Measurements from ENCODE around the gene TMED8. TPM values are rescaled to one million over a fixed set of nuclear protein-coding genes. Genes with fewer than 3 reads are reported as not detected.
"Not testable (repeated sequence)": the region's sequence is repeated elsewhere in the genome, so short reads cannot be mapped to it uniquely, and the experiment has no call there.

The TMED8 gene
- total RNA-seq: 10 to 100 TPM; 16.1 to 17.1 (median 16.2) TPM

DNA sequence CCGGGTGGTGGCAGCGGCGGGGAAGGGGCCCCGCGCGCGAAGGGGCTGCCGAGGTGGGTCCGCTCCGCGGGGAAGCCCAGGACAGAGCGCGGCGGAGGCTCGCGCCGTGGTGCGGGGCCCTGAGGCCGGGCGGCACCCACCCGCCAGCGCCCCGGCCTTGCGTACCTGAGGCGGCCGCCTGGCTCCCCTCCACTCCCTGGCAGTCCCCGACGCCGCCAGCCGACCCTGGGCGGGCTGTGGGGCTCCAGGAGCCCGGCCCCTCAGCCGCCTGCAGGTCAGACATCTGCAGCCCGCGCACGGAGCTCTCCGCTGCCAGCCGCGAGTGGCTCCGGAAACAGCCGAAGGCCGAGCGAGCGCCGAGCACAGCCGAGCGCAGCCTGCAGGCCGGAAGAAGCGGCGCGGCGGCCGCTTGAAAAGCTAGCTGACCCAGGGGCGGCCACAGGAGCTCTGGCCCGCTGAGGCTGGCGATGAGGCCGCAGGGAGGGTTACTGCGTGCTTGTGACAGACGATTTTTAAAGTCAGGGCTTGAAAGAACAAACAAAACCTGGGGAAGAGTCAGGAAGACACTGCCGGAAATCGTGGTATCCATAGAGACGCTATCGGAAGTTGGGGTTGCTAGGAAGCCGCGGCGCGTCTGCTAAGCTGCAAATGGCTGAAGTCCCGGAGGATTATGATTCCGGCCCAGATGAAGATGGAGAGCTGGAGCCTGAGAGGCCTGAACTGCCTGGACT, at the start of gene TMED8, which contains the start of gene SAMD15:
TMED8 (minus strand) TSS at position 324 of the 731 bp plus-strand sequence; CDS start at position 283, 41 bp downstream.
SAMD15 (plus strand) TSS at position 609 of the 731 bp plus-strand sequence; CDS start at position 649, 40 bp downstream.
- Mint-ChIP-seq H3K36me3 (ENCODE audit: insufficient read depth) (peaks cover 2% of the 10 kb centered on the region), H3K4me1 (ENCODE audit: low read depth) (peaks cover 36% of the 10 kb centered on the region), H3K27me3 (ENCODE audit: low read depth) (no peaks in the 10 kb centered on the region), H3K4me3 (peak within 1 kb of the TSS; percentile 91), H3K9me3 (no peaks in the 10 kb centered on the region)
- DNase-seq (peak; percentile 72), ATAC-seq (peak; percentile 97 to 99)

GRCh38 chr14:77426396-77426795, 49.5 kb upstream of the TMED8 start:
- H3K4me1 Mint-ChIP-seq (ENCODE audit: low read depth): no peaks in the 10 kb centered on the region
- H3K27me3 Mint-ChIP-seq (ENCODE audit: low read depth): no peaks in the 10 kb centered on the region

DNA sequence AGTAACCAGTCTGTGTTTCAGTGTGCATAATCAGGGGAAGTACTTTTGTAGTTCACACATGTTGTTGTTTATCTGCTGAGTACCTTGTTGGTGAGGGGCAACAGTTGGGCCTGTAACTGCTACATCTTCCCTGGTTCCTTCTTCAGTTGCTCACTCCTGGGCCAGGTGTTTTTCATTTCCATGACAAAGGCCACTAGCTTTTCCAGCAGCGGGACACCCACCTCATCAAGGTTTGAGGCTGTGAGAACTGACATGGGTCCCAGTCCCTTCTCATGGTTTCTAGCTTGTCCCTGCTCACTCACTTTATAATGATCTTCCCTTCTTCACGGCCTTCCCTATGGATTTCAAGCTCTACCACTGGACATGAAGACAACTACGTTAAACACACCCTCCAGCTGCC, 48.0 kb upstream of the TMED8 start:
- Mint-ChIP-seq H3K36me3 (ENCODE audit: insufficient read depth) (peaks cover 80% of the 10 kb centered on the region), H3K9me3 (peaks cover 10% of the 10 kb centered on the region), H3K4me3 (no peak overlapping the region), H3K27me3 (ENCODE audit: low read depth) (no peaks in the 10 kb centered on the region), H3K4me1 (ENCODE audit: low read depth) (no peaks in the 10 kb centered on the region)
- ATAC-seq: no peak
- DNase-seq: no peak

More at GRCh38 chr14:77426396-77426795, 49.5 kb upstream of the TMED8 start:
- no peak overlapping the region for H3K4me3 Mint-ChIP-seq
- H3K36me3 Mint-ChIP-seq (ENCODE audit: insufficient read depth): peaks cover 85% of the 10 kb centered on the region
- peaks cover 7% of the 10 kb centered on the region for H3K9me3 Mint-ChIP-seq
- ATAC-seq (no peak), DNase-seq (no peak)

DNA sequence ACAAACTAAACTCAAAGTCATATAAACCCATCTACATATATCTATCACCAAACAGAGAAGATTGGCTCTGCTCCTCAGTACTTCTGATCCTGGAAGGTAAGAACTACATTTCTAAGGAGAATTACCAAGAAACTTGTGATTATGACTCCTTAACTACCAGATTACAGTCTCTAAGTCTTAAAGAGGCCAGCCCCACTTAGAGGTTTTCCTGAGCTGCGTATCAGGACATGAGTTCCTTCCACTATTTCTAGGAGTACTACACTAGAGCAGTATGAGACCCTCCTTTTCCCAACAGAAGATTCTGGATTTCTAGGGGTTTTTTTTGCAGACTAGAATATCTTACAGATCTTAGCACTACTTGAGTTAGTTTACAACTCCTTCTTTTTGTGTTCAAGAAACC, 46.5 kb upstream of the TMED8 start, which contains the start of gene NOXRED1:
NOXRED1 (minus strand) TSS at position 101 of the 400 bp plus-strand sequence. CDS start 634 bp downstream, outside the sequence.
- Mint-ChIP-seq H3K36me3 (ENCODE audit: insufficient read depth) (peaks cover 69% of the 10 kb centered on the region), H3K9me3 (peaks cover 17% of the 10 kb centered on the region), H3K27me3 (ENCODE audit: low read depth) (no peaks in the 10 kb centered on the region), H3K4me3 (no peak within 1 kb of the TSS), H3K4me1 (ENCODE audit: low read depth) (no peaks in the 10 kb centered on the region)
- ATAC-seq (no peak), DNase-seq (no peak)

DNA sequence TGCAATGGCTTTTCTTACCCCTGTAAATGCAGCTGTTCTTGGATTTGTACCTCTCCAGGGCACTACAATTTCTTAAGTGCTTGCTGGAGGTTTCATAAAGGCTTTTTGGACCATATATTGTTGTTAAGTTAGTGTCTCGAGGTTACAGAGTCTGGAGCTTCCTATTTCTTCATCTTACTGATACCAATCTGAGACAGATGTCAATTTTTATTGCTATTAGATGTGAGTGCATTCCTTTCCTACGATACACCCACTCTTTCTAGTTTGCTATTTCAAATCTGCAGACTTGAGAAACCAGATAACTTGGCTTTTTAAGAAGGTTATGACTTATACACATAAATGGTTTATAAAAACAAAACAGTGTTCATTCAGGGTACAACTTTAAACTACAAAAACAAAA, 44.3 kb upstream of the TMED8 start:
- no peak for DNase-seq
- Mint-ChIP-seq H3K36me3 (ENCODE audit: insufficient read depth) (peaks cover 47% of the 10 kb centered on the region), H3K9me3 (peaks cover 27% of the 10 kb centered on the region), H3K27me3 (ENCODE audit: low read depth) (no peaks in the 10 kb centered on the region), H3K4me3 (no peak overlapping the region), H3K4me1 (ENCODE audit: low read depth) (no peaks in the 10 kb centered on the region)
- ATAC-seq: no peak

DNA sequence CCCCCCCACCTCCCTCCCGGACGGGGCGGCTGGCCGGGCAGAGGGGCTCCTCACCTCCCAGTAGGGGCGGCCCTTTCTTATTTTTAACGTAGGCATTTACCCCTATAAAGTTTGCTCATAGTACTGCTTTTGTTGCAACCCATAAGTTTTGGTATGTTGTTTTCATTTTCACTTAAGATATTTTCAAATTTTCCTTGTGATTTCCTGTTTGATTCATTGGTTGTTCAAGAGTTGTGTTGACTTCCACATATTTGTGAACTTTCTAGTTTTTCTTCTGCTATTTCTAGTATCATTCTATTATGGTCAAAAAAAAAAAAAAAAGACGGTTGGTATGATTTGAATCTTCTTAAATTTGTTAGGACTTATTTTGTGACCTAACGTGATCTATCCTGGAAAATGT, 39.9 kb upstream of the TMED8 start:
- no peak overlapping the region for H3K4me3 Mint-ChIP-seq
- H3K9me3 Mint-ChIP-seq: peaks cover 23% of the 10 kb centered on the region
- peaks cover 10% of the 10 kb centered on the region for H3K36me3 Mint-ChIP-seq (ENCODE audit: insufficient read depth)
- ATAC-seq (no peak), DNase-seq (no peak)
- no peaks in the 10 kb centered on the region for H3K4me1 Mint-ChIP-seq (ENCODE audit: low read depth)
- no peaks in the 10 kb centered on the region for H3K27me3 Mint-ChIP-seq (ENCODE audit: low read depth)

- not testable (repeated sequence) for ATAC-seq; H3K4me1 Mint-ChIP-seq (ENCODE audit: low read depth); H3K27me3 Mint-ChIP-seq (ENCODE audit: low read depth); H3K4me3 Mint-ChIP-seq; H3K36me3 Mint-ChIP-seq (ENCODE audit: insufficient read depth); DNase-seq
- H3K9me3 Mint-ChIP-seq: peaks cover 21% of the 10 kb centered on the region
These were observed 39.2 kb upstream of the TMED8 start for GRCh38 chr14:77416098-77416497.

DNA sequence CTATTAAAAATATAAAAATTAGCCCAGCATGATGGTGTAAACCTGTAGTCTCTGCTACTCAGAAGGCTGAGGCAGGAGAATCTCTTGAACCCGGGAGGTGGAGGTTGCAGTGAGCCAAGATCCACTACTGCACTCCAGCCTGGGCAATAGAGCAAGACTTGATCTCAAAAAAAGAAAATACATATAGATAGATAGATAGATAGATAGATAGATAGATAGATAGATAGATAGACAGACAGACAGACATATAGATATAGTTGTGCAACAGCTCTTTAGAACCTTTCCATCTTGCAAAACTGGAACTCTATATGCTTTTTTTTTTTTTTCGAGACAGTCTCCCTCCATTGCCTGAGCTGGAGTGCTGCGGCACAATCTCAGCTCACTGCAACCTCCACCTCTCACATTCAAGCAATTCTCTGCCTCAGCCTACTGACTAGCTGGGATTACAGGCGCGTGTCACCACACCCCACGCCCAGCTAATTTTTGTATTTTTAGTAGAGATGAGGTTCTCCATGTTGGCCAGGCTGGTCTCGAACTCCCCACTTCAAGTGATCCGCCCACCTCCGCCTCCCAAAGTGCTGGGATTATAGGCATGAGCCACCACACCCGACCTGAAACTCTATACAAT, 38.6 kb upstream of the TMED8 start:
- DNase-seq; H3K36me3 Mint-ChIP-seq (ENCODE audit: insufficient read depth); H3K4me1 Mint-ChIP-seq (ENCODE audit: low read depth); H3K27me3 Mint-ChIP-seq (ENCODE audit: low read depth); H3K4me3 Mint-ChIP-seq; ATAC-seq: not testable (repeated sequence)
- H3K9me3 Mint-ChIP-seq: peaks cover 21% of the 10 kb centered on the region

DNA sequence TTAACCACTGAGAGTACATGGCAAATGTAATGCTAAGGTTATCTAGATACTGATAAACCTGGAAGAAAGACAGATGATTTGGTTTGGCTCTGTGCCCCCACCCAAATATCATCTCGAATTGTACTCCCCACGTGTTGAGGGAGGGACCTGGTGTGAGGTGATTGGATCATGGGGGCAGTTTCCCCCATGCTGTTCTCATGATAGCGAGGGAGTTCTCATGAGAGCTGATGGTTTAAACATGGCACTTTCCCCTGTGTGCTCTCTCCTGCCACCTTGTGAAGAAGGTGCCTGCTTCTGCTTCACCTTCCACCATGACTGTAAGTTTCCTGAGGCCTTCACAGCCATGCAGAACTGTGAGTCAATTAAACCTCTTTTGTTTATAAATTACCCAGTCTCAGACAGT, 32.2 kb upstream of the TMED8 start:
- H3K4me3 Mint-ChIP-seq: no peak overlapping the region
- ATAC-seq (no peak), DNase-seq (no peak)
- peaks cover 10% of the 10 kb centered on the region for H3K4me1 Mint-ChIP-seq (ENCODE audit: low read depth)
- no peaks in the 10 kb centered on the region for H3K9me3 Mint-ChIP-seq
- H3K36me3 Mint-ChIP-seq (ENCODE audit: insufficient read depth): peaks cover 3% of the 10 kb centered on the region
- no peaks in the 10 kb centered on the region for H3K27me3 Mint-ChIP-seq (ENCODE audit: low read depth)

- Mint-ChIP-seq H3K36me3 (ENCODE audit: insufficient read depth) (peaks cover 3% of the 10 kb centered on the region), H3K4me1 (ENCODE audit: low read depth) (peaks cover 10% of the 10 kb centered on the region), H3K9me3 (no peaks in the 10 kb centered on the region), H3K4me3 (no peak overlapping the region), H3K27me3 (ENCODE audit: low read depth) (no peaks in the 10 kb centered on the region)
- ATAC-seq (no peak), DNase-seq (no peak)
These were observed 30.3 kb upstream of the TMED8 start for GRCh38 chr14:77407158-77407557.

DNA sequence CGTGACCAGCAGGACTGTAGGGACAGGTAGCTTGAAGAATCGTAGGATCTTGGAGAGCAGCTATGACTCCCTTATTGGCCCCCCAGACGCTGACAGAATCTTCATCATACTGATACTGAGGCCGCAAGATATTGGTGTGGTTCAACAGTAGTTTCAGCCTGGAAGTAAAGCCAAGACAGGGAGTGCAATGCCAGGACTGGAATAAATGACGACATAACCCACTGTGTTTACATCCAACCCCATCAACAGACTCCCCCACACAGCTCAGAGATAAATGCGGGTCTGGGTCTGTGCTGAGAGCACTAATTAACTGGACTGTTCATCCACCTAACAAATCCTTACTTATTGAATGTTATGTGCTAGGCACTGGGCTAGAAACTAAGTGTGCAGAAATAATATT, 29.8 kb upstream of the TMED8 start:
- no peak overlapping the region for H3K4me3 Mint-ChIP-seq

GRCh38 chr14:77406086-77406485, 29.2 kb upstream of the TMED8 start:
- no peak for ATAC-seq
- H3K4me3 Mint-ChIP-seq: no peak overlapping the region

More for the DNA sequence above, 29.8 kb upstream of the TMED8 start:
- Mint-ChIP-seq H3K9me3 (no peaks in the 10 kb centered on the region), H3K27me3 (ENCODE audit: low read depth) (no peaks in the 10 kb centered on the region), H3K36me3 (ENCODE audit: insufficient read depth) (peaks cover 3% of the 10 kb centered on the region), H3K4me1 (ENCODE audit: low read depth) (peaks cover 10% of the 10 kb centered on the region)
- no peak for DNase-seq
- no peak for ATAC-seq

GRCh38 chr14:77403768-77404167, 26.9 kb upstream of the TMED8 start:
- Mint-ChIP-seq H3K9me3 (no peaks in the 10 kb centered on the region), H3K4me1 (ENCODE audit: low read depth) (peaks cover 10% of the 10 kb centered on the region), H3K4me3 (no peak overlapping the region), H3K27me3 (ENCODE audit: low read depth) (no peaks in the 10 kb centered on the region), H3K36me3 (ENCODE audit: insufficient read depth) (peaks cover 3% of the 10 kb centered on the region)
- no peak for DNase-seq
- ATAC-seq: no peak

More at GRCh38 chr14:77406086-77406485, 29.2 kb upstream of the TMED8 start:
- Mint-ChIP-seq H3K9me3 (no peaks in the 10 kb centered on the region), H3K4me1 (ENCODE audit: low read depth) (peaks cover 10% of the 10 kb centered on the region), H3K36me3 (ENCODE audit: insufficient read depth) (peaks cover 3% of the 10 kb centered on the region), H3K27me3 (ENCODE audit: low read depth) (no peaks in the 10 kb centered on the region)
- no peak for DNase-seq

GRCh38 chr14:77400216-77400615, 23.3 kb upstream of the TMED8 start:
- DNase-seq (no peak), ATAC-seq (no peak)
- Mint-ChIP-seq H3K36me3 (ENCODE audit: insufficient read depth) (peaks cover 5% of the 10 kb centered on the region), H3K4me3 (no peak overlapping the region), H3K4me1 (ENCODE audit: low read depth) (no peaks in the 10 kb centered on the region), H3K27me3 (ENCODE audit: low read depth) (no peaks in the 10 kb centered on the region), H3K9me3 (no peaks in the 10 kb centered on the region)

DNA sequence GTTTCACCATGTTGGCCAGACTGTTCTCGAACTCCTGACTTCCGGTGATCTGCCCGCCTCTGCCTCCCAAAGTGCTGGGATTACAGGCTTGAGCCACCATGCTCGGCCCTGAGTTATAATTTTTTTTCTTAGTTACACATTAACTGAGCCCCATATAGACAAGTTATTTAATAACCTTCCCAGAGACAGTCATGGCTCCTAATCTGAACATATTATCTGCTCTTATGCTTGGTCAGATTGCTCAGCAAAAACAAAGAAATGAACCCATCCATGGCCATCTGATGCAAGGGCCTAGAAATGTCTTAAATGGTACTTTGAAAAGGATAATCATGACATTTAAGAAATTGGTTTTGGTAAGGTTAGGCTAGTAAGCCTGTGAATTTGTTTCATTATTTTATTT, 13.3 kb upstream of the TMED8 start:
- DNase-seq: no peak
- ATAC-seq: no peak
- H3K36me3 Mint-ChIP-seq (ENCODE audit: insufficient read depth): no peaks in the 10 kb centered on the region
- no peak overlapping the region for H3K4me3 Mint-ChIP-seq
- H3K27me3 Mint-ChIP-seq (ENCODE audit: low read depth): no peaks in the 10 kb centered on the region
- H3K9me3 Mint-ChIP-seq: no peaks in the 10 kb centered on the region
- H3K4me1 Mint-ChIP-seq (ENCODE audit: low read depth): no peaks in the 10 kb centered on the region
